ENCODE measurements around the gene ECHDC3. TPM values are rescaled to one million over a fixed set of nuclear protein-coding genes. Genes with fewer than 3 reads are reported as not detected.

The ECHDC3 gene
- total RNA-seq, 1 experiment from 2014 or later: 13.0 TPM

DNA sequence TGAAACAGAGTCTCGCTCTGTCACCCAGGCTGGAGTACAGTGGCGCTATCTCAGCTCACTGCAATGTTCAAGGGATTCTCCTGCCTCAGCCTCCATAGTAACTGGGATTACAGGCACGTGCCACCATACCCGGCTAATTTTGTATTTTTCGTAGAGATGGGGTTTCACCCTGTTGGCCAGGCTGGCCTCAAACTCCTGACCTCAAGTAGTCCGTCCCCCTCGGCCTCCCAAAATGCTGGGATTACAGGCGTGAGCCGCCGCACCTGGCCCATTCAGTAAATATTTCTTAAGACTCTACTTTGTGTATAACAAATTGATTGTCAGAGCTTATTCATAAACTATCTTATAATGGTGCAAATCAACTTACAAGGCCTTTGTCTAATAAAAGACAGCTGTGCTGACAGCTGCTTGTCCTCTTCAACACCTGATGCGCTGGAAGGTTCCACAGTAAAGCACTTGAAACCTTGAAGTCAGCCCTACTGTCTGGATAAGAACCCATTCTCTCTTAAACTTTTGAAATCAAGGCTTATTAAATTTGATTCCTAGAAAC lies 14.7 kb downstream of the ECHDC3 start:
- RAD21 ChIA-PET (ENCODE audit: low non-redundant PET in 1 of 2, low total read pairs in 2 of 2, uncharacterized antibody in 2 of 2, unreplicated experiment in 2 of 2): interaction anchor here (1.4 to 3.6 kb wide), 3 partner anchors 241 to 332 kb away, joined by 3 to 13 read pairs (median 10); no protein-coding TSS in a partner anchor

More for the DNA sequence above, 14.7 kb downstream of the ECHDC3 start:
- Histone ChIP-seq H3K9me3 (ENCODE audit: control insufficient read depth in 1 of 2, insufficient read depth in 1 of 2, low read depth in 1 of 2, low read length in 2 of 2) (no peaks in the 10 kb centered on the region), H3K27me3 (ENCODE audit: insufficient read depth, low read length) (no peaks in the 10 kb centered on the region), H2AFZ (ENCODE audit: low read depth, low read length, poor library complexity, severe bottlenecking) (no peak overlapping the region), H3K4me3 (replicated peaks in 1 of 2; ENCODE audit: low read depth in 1 of 2, low read length in 2 of 2) (no peak overlapping the region), H4K20me1 (ENCODE audit: insufficient read depth) (no peaks in the 10 kb centered on the region), H3K4me1 (ENCODE audit: control insufficient read depth in 1 of 2, insufficient read depth in 2 of 2, low read length in 2 of 2) (no peaks in the 10 kb centered on the region), H3K9ac (ENCODE audit: low read length) (no peak overlapping the region), H3K36me3 (ENCODE audit: control insufficient read depth in 1 of 2, insufficient read depth in 2 of 2, low read length in 2 of 2) (no peaks in the 10 kb centered on the region), H3K9me2 (ENCODE audit: insufficient read depth) (no peaks in the 10 kb centered on the region), H3K79me2 (ENCODE audit: insufficient read depth, low read length) (no peaks in the 10 kb centered on the region), H3K4me2 (ENCODE audit: low read length) (no peak overlapping the region), H3K27ac (ENCODE audit: low read depth, low read length) (no peak overlapping the region)
- intact Hi-C loops (cut with micrococcal nuclease): no loop called here
- no peak for TF ChIP-seq CEBPB (IDR thresholded peaks at IDR 0.05; ENCODE audit: low read depth)
- TF ChIP-seq CTCF (IDR thresholded peaks at IDR 0.05 in 2 of 3, conservative IDR thresholded peaks at IDR 0.05 in 1 of 3; ENCODE audit: borderline replicate concordance in 1 of 3, insufficient read depth in 1 of 3, low read depth in 2 of 3, low read length in 2 of 3): no peak
- TF ChIP-seq, protein P1, sequence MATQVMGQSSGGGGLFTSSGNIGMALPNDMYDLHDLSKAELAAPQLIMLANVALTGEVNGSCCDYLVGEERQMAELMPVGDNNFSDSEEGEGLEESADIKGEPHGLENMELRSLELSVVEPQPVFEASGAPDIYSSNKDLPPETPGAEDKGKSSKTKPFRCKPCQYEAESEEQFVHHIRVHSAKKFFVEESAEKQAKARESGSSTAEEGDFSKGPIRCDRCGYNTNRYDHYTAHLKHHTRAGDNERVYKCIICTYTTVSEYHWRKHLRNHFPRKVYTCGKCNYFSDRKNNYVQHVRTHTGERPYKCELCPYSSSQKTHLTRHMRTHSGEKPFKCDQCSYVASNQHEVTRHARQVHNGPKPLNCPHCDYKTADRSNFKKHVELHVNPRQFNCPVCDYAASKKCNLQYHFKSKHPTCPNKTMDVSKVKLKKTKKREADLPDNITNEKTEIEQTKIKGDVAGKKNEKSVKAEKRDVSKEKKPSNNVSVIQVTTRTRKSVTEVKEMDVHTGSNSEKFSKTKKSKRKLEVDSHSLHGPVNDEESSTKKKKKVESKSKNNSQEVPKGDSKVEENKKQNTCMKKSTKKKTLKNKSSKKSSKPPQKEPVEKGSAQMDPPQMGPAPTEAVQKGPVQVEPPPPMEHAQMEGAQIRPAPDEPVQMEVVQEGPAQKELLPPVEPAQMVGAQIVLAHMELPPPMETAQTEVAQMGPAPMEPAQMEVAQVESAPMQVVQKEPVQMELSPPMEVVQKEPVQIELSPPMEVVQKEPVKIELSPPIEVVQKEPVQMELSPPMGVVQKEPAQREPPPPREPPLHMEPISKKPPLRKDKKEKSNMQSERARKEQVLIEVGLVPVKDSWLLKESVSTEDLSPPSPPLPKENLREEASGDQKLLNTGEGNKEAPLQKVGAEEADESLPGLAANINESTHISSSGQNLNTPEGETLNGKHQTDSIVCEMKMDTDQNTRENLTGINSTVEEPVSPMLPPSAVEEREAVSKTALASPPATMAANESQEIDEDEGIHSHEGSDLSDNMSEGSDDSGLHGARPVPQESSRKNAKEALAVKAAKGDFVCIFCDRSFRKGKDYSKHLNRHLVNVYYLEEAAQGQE (IDR thresholded peaks at IDR 0.05; ENCODE audit: low read depth): no peak
- no peak for TF ChIP-seq SP1 (IDR thresholded peaks at IDR 0.05; ENCODE audit: low read depth)
- TF ChIP-seq EZH2 (IDR thresholded peaks at IDR 0.05): no peak
- no peak for TF ChIP-seq SIN3A (IDR thresholded peaks at IDR 0.05; ENCODE audit: low read depth)
- no peak for TF ChIP-seq YY1 (IDR thresholded peaks at IDR 0.05; ENCODE audit: extremely low read depth, insufficient replicate concordance, low read depth, low read length)
- TF ChIP-seq POLR2AphosphoS5 (IDR thresholded peaks at IDR 0.05; ENCODE audit: low read depth, low read length): no peak
- TF ChIP-seq, protein P2, sequence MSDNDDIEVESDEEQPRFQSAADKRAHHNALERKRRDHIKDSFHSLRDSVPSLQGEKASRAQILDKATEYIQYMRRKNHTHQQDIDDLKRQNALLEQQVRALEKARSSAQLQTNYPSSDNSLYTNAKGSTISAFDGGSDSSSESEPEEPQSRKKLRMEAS (IDR thresholded peaks at IDR 0.05): no peak
- no peak for TF ChIP-seq POLR2A (IDR thresholded peaks at IDR 0.05; ENCODE audit: borderline replicate concordance, extremely low read depth, insufficient read depth, insufficient read length)
- no peak for TF ChIP-seq ZFX (IDR thresholded peaks at IDR 0.05)
- TF ChIP-seq SRF (IDR thresholded peaks at IDR 0.05; ENCODE audit: low read depth): no peak
- no peak for TF ChIP-seq TCF7L2 (IDR thresholded peaks at IDR 0.05; ENCODE audit: borderline replicate concordance, extremely low read depth, insufficient read depth, insufficient read length)
- no peak for TF ChIP-seq CBX3 (IDR thresholded peaks at IDR 0.05; ENCODE audit: low read depth)
- TF ChIP-seq EGR1 (IDR thresholded peaks at IDR 0.05; ENCODE audit: low read depth): no peak
- TF ChIP-seq ATF3 (IDR thresholded peaks at IDR 0.05): no peak
- no peak for TF ChIP-seq JUND (IDR thresholded peaks at IDR 0.05)
- TF ChIP-seq ZNF274 (IDR thresholded peaks at IDR 0.05; ENCODE audit: low read depth, low read length): no peak
- TF ChIP-seq FOSL1 (IDR thresholded peaks at IDR 0.05; ENCODE audit: low read depth): no peak
- no TSS peak for BruUV-seq (replicated peaks)
- no peak for DNase-seq (ENCODE audit: low read depth, low spot score)
- ATAC-seq: no peak
- ChIA-PET POLR2A (interaction anchor here (1.4 kb wide), 1 partner anchor 119 kb away, joined by 3 read pairs; no protein-coding TSS in a partner anchor), CTCF (interaction anchor here (1.1 to 2.3 kb wide), 8 partner anchors 9 to 344 kb away, joined by 3 to 27 read pairs (median 6); no protein-coding TSS in a partner anchor)
